SK-N-SH treated with all-trans-retinoic acid at 6 μM for 48 hours (cell line): ENCODE measurements around the gene GJA1.

Experiments used
- ATAC-seq: fragments of 200-7000 bp; cut with Tn5 transposase; 3 replicates; pipeline ENCODE4 v1.9.1; 2020; ENCODE audit warnings: mild to moderate bottlenecking, moderate library complexity
- ARNTL ChIP-seq: fragments of 450-650 bp; formaldehyde crosslinking; IDR thresholded peaks from 2 replicates; pipeline ENCODE4 v1.5.0; 2020; ENCODE audit warnings: low read depth, mild to moderate bottlenecking, moderate library complexity, borderline replicate concordance
- BACH2 ChIP-seq: fragments of 250-450 bp; sonication (Bioruptor Pico); IDR thresholded peaks from 2 replicates; pipeline ENCODE4 v1.9.0; 2021; ENCODE audit warnings: mild to moderate bottlenecking, borderline replicate concordance
- CREB5 ChIP-seq: fragments of 250-450 bp; sonication (Bioruptor Pico); IDR thresholded peaks from 2 replicates; pipeline ENCODE4 v1.5.1; 2020; ENCODE audit warnings: low read depth, mild to moderate bottlenecking, moderate library complexity
- CSDC2 ChIP-seq: fragments of 250-450 bp; sonication (Bioruptor Pico); IDR thresholded peaks from 2 replicates; pipeline ENCODE4 v1.5.0; 2020; ENCODE audit warnings: mild to moderate bottlenecking, moderate library complexity
- CSRNP3 ChIP-seq: fragments of 250-450 bp; sonication (Bioruptor Pico); IDR thresholded peaks from 2 replicates; pipeline ENCODE4 v1.5.1; 2021; ENCODE audit warnings: mild to moderate bottlenecking, moderate library complexity
- ESRRG ChIP-seq: fragments of 250-450 bp; sonication (Bioruptor Pico); IDR thresholded peaks from 2 replicates; pipeline ENCODE4 v1.6.1; 2021; ENCODE audit warnings: mild to moderate bottlenecking
- GLIS3 ChIP-seq: fragments of 250-450 bp; sonication (Bioruptor Pico); IDR thresholded peaks from 2 replicates; pipeline ENCODE4 v1.5.0; 2020; ENCODE audit warnings: mild to moderate bottlenecking, moderate library complexity
- ISL1 ChIP-seq: fragments of 250-450 bp; sonication (Bioruptor Pico); IDR thresholded peaks from 2 replicates; pipeline ENCODE4 v2.1.2; 2022; ENCODE audit warnings: mild to moderate bottlenecking, moderate library complexity
- OSR1 ChIP-seq: fragments of 250-450 bp; sonication (Bioruptor Pico); IDR thresholded peaks from 2 replicates; pipeline ENCODE4 v1.8.0; 2022; ENCODE audit warnings: moderate library complexity, mild to moderate bottlenecking, inconsistent platforms
- PATZ1 ChIP-seq: fragments of 250-450 bp; sonication (Bioruptor Pico); IDR thresholded peaks from 2 replicates; pipeline ENCODE4 v1.8.0; 2020; ENCODE audit warnings: mild to moderate bottlenecking, moderate library complexity, borderline replicate concordance
- POU6F1 ChIP-seq: fragments of 250-450 bp; sonication (Bioruptor Pico); IDR thresholded peaks from 2 replicates; pipeline ENCODE4 v1.8.0; 2021; ENCODE audit warnings: low read depth, mild to moderate bottlenecking, moderate library complexity, borderline replicate concordance
- PPARA ChIP-seq: fragments of 250-450 bp; sonication (Bioruptor Pico); IDR thresholded peaks from 2 replicates; pipeline ENCODE4 v1.5.0; 2020; ENCODE audit warnings: mild to moderate bottlenecking, borderline replicate concordance
- RARB ChIP-seq: fragments of 250-450 bp; sonication (Bioruptor Pico); IDR thresholded peaks from 2 replicates; pipeline ENCODE4 v1.8.0; 2021; ENCODE audit warnings: mild to moderate bottlenecking, moderate library complexity
- SNAI2 ChIP-seq: fragments of 250-450 bp; sonication (Bioruptor Pico); IDR thresholded peaks from 2 replicates; pipeline ENCODE4 v1.5.0; 2020; ENCODE audit warnings: mild to moderate bottlenecking, moderate library complexity
- TCF4 ChIP-seq: fragments of 250-450 bp; sonication (Bioruptor Pico); IDR thresholded peaks from 2 replicates; pipeline ENCODE4 v1.8.0; 2021; ENCODE audit warnings: mild to moderate bottlenecking, moderate library complexity, borderline replicate concordance
- TOX ChIP-seq: fragments of 250-450 bp; sonication (Bioruptor Pico); IDR thresholded peaks from 2 replicates; pipeline ENCODE4 v1.8.0; 2021; ENCODE audit warnings: mild to moderate bottlenecking, moderate library complexity, borderline replicate concordance
- TSHZ2 ChIP-seq: fragments of 250-450 bp; sonication (Bioruptor Pico); IDR thresholded peaks from 2 replicates; pipeline ENCODE4 v1.5.0; 2020; ENCODE audit warnings: mild to moderate bottlenecking, moderate library complexity
- ZC3H10 ChIP-seq: fragments of 250-450 bp; sonication (Bioruptor Pico); IDR thresholded peaks from 2 replicates; pipeline ENCODE4 v1.5.1; 2021; ENCODE audit warnings: mild to moderate bottlenecking, moderate library complexity
- ZFP3 ChIP-seq: fragments of 250-450 bp; sonication (Bioruptor Pico); IDR thresholded peaks from 2 replicates; pipeline ENCODE4 v1.5.0; 2020; ENCODE audit warnings: mild to moderate bottlenecking, moderate library complexity
- ZNF565 ChIP-seq: fragments of 450-650 bp; formaldehyde crosslinking; conservative IDR thresholded peaks from 2 replicates; pipeline ENCODE4 v1.5.0; 2020; ENCODE audit warnings: low read depth, mild to moderate bottlenecking, moderate library complexity
- ZNF70 ChIP-seq: fragments of 450-650 bp; formaldehyde crosslinking; IDR thresholded peaks from 2 replicates; pipeline ENCODE4 v1.5.0; 2020; ENCODE audit warnings: mild to moderate bottlenecking, moderate library complexity
- ZNF8 ChIP-seq: fragments of 450-650 bp; formaldehyde crosslinking; IDR thresholded peaks from 2 replicates; pipeline ENCODE4 v1.5.0; 2020; ENCODE audit warnings: mild to moderate bottlenecking, moderate library complexity

Gene GJA1

GRCh38 chr6:121403964-121404363 is 31.5 kb upstream of the GJA1 start:
- ATAC-seq: no peak
- TF ChIP-seq ISL1 (CRISPR knock-in tag) (no peak), PATZ1 (CRISPR knock-in tag) (no peak), TOX (CRISPR knock-in tag) (no peak), CSDC2 (CRISPR knock-in tag) (no peak), TCF4 (CRISPR knock-in tag) (no peak), CREB5 (no peak), ZFP3 (CRISPR knock-in tag) (no peak), BACH2 (no peak), ZC3H10 (CRISPR knock-in tag) (no peak), PPARA (CRISPR knock-in tag) (no peak), ZNF70 (no peak)
- TF ChIP-seq, all 23 proteins: peak for 0

- TF ChIP-seq PPARA (CRISPR knock-in tag): no peak
- no peak for TF ChIP-seq ZFP3 (CRISPR knock-in tag)
- TF ChIP-seq ARNTL: no peak
- no peak for TF ChIP-seq BACH2
- TF ChIP-seq ZNF70: no peak
- TF ChIP-seq TCF4 (CRISPR knock-in tag): no peak
- TF ChIP-seq SNAI2 (CRISPR knock-in tag): no peak
- TF ChIP-seq ZNF8 (CRISPR knock-in tag): no peak
- no peak for TF ChIP-seq RARB (CRISPR knock-in tag)
- no peak for TF ChIP-seq ZNF565
- TF ChIP-seq OSR1 (CRISPR knock-in tag): no peak
- TF ChIP-seq POU6F1 (CRISPR knock-in tag): no peak
- TF ChIP-seq TSHZ2 (CRISPR knock-in tag): no peak
- no peak for TF ChIP-seq PATZ1 (CRISPR knock-in tag)
- no peak for TF ChIP-seq CREB5
- TF ChIP-seq GLIS3 (CRISPR knock-in tag): no peak
- TF ChIP-seq TOX (CRISPR knock-in tag): no peak
- no peak for TF ChIP-seq ESRRG (CRISPR knock-in tag)
- TF ChIP-seq CSRNP3: no peak
- no peak for ATAC-seq
These were observed 30.1 kb upstream of the GJA1 start for GRCh38 chr6:121405306-121405705.
